Measurements from ENCODE around the gene MPEG1.

MPEG1 gene

GRCh38 chr11:59188954-59189353, 23.8 kb downstream of the MPEG1 start:
- no peak for DNase-seq (ENCODE audit: low read depth in 2 of 2)

GRCh38 chr11:59187587-59187986, 25.1 kb downstream of the MPEG1 start:
- DNase-seq (ENCODE audit: low read depth in 2 of 2): no peak

GRCh38 chr11:59187035-59187434, 25.7 kb downstream of the MPEG1 start:
- DNase-seq (ENCODE audit: low read depth in 2 of 2): no peak

- DNase-seq (ENCODE audit: low read depth in 2 of 2): no peak
Observed at GRCh38 chr11:59186130-59186594, 26.6 kb downstream of the MPEG1 start.

GRCh38 chr11:59185386-59185945, 27.3 kb downstream of the MPEG1 start:
- no peak for DNase-seq (ENCODE audit: low read depth in 2 of 2)

GRCh38 chr11:59184691-59185339, 27.9 kb downstream of the MPEG1 start:
- DNase-seq (ENCODE audit: low read depth in 2 of 2): no peak

- DNase-seq (ENCODE audit: low read depth in 2 of 2): no peak
Observed at GRCh38 chr11:59183771-59184170, 29.0 kb downstream of the MPEG1 start.

- no peak for DNase-seq (ENCODE audit: low read depth in 2 of 2)
Observed at GRCh38 chr11:59182457-59183151, 30.1 kb downstream of the MPEG1 start.

- no peak for DNase-seq (ENCODE audit: low read depth in 2 of 2)
Observed at GRCh38 chr11:59181746-59182456, 30.8 kb downstream of the MPEG1 start.

GRCh38 chr11:59180907-59181306, 31.8 kb downstream of the MPEG1 start:
- no peak for DNase-seq (ENCODE audit: low read depth in 2 of 2)

GRCh38 chr11:59180168-59180776, 32.5 kb downstream of the MPEG1 start:
- no peak for DNase-seq (ENCODE audit: low read depth in 2 of 2)

GRCh38 chr11:59179121-59179520, 33.6 kb downstream of the MPEG1 start:
- DNase-seq (ENCODE audit: low read depth in 2 of 2): no peak

- no peak for DNase-seq (ENCODE audit: low read depth in 2 of 2)
Observed at GRCh38 chr11:59178402-59178801, 34.3 kb downstream of the MPEG1 start.

- DNase-seq (ENCODE audit: low read depth in 2 of 2): no peak
Observed at GRCh38 chr11:59176330-59176729, 36.4 kb downstream of the MPEG1 start.

- DNase-seq (ENCODE audit: low read depth in 2 of 2): no peak
Observed at GRCh38 chr11:59175091-59175501, 37.6 kb downstream of the MPEG1 start.

GRCh38 chr11:59174664-59175033, 38.1 kb downstream of the MPEG1 start:
- DNase-seq (ENCODE audit: low read depth in 2 of 2): no peak

GRCh38 chr11:59173964-59174663, 38.6 kb downstream of the MPEG1 start:
- DNase-seq (ENCODE audit: low read depth in 2 of 2): no peak

GRCh38 chr11:59173080-59173963, 39.4 kb downstream of the MPEG1 start:
- no peak for DNase-seq (ENCODE audit: low read depth in 2 of 2)

GRCh38 chr11:59172345-59173079, 40.2 kb downstream of the MPEG1 start:
- DNase-seq (ENCODE audit: low read depth in 2 of 2): no peak

Data from stimulated activated CD4-positive, alpha-beta T cell treated with anti-CD3 and anti-CD28 coated beads, Interleukin-1b, Interleukin-23, amount 100 ng/mL, for 1 hour (primary cell).